C4-2B (cell line): ENCODE data around the gene TRAF1.

Experiments
- CTCF ChIP-seq: fragments of 450-650 bp; conservative IDR thresholded peaks from 2 replicates; pipeline ENCODE4 v1.5.1; 2017; ENCODE audit warnings: mild to moderate bottlenecking
- ZFX ChIP-seq: fragments of 450-650 bp; IDR thresholded peaks from 2 replicates; pipeline ENCODE4 v1.6.1; 2017

GRCh38 chr9:120929229-120929791, 2.7 kb upstream of the TRAF1 start:
- TF ChIP-seq CTCF (no peak), ZFX (no peak)
